HG03575 (cell line): Measurements from ENCODE around the gene NEDD4.
"Not testable (repeated sequence)": the region's sequence is repeated elsewhere in the genome, so short reads cannot be mapped to it uniquely, and the experiment has no call there.

Source experiments
- ATAC-seq: cut with Tn5 transposase; IDR thresholded peaks from one replicate; pipeline ENCODE4 v1.9.1; 2021; ENCODE audit not compliant: unreplicated experiment, insufficient number of reproducible peaks, low FRiP score; ENCODE audit errors: extremely low read depth

NEDD4 gene

GRCh38 chr15:55909036-55909811 is 84.2 kb downstream of the NEDD4 start:
- no peak for ATAC-seq

GRCh38 chr15:55907797-55908196 is 85.6 kb downstream of the NEDD4 start:
- no peak for ATAC-seq

GRCh38 chr15:55902981-55903380 is 90.4 kb downstream of the NEDD4 start:
- no peak for ATAC-seq

GRCh38 chr15:55900019-55900418 is 93.4 kb downstream of the NEDD4 start:
- no peak for ATAC-seq

- ATAC-seq = no peak
These were observed 93.9 kb downstream of the NEDD4 start for GRCh38 chr15:55899537-55899936.

GRCh38 chr15:55897560-55898336 is 95.7 kb downstream of the NEDD4 start:
- ATAC-seq = no peak

- ATAC-seq = no peak
These were observed 98.9 kb downstream of the NEDD4 start for GRCh38 chr15:55894399-55894965.

GRCh38 chr15:55893852-55894251 is 99.6 kb downstream of the NEDD4 start:
- no peak for ATAC-seq

GRCh38 chr15:55891196-55891595 is 102.2 kb downstream of the NEDD4 start:
- no peak for ATAC-seq

- no peak for ATAC-seq
These were observed 109.2 kb downstream of the NEDD4 start for GRCh38 chr15:55884223-55884622.

- ATAC-seq = no peak
These were observed 114.2 kb downstream of the NEDD4 start for GRCh38 chr15:55879181-55879580.

- ATAC-seq = no peak
These were observed 120.2 kb downstream of the NEDD4 start for GRCh38 chr15:55873024-55873720.

GRCh38 chr15:55872471-55872870 is 120.9 kb downstream of the NEDD4 start:
- ATAC-seq = no peak

GRCh38 chr15:55869660-55870059 is 123.8 kb downstream of the NEDD4 start:
- no peak for ATAC-seq

- no peak for ATAC-seq
These were observed 124.7 kb downstream of the NEDD4 start for GRCh38 chr15:55868707-55869106.

- ATAC-seq = not testable (repeated sequence)
These were observed 125.1 kb downstream of the NEDD4 start for GRCh38 chr15:55868291-55868690.

- ATAC-seq = no peak
These were observed 129.5 kb downstream of the NEDD4 start for GRCh38 chr15:55863911-55864310.

- ATAC-seq = no peak
These were observed 132.3 kb downstream of the NEDD4 start for GRCh38 chr15:55861115-55861514.

- no peak for ATAC-seq
These were observed 132.9 kb downstream of the NEDD4 start for GRCh38 chr15:55860468-55860867.
